SK-N-MC (cell line): ENCODE measurements around the gene KRT37.
"Not testable (repeated sequence)": the region's sequence is repeated elsewhere in the genome, so short reads cannot be mapped to it uniquely, and the experiment has no call there.

Source experiments
- DNase-seq: peaks from one replicate; pipeline ENCODE4 v3.0.0-alpha.2; 2011; ENCODE audit warnings: low read depth, low spot score
- H3K27ac ChIP-seq: fragments of 200-600 bp; sonication (generic); 2 replicates; pipeline ENCODE4 v1.5.1; 2016; ENCODE audit warnings: mixed run types
- H3K36me3 ChIP-seq: fragments of 200-600 bp; sonication (generic); 2 replicates; pipeline ENCODE4 v1.6.1; 2017; ENCODE audit warnings: antibody characterized with exemption, low read length, mixed read lengths; ENCODE audit not compliant: insufficient read depth
- H3K4me3 ChIP-seq: fragments of 200-600 bp; sonication (generic); 2 replicates; pipeline ENCODE4 v1.5.1; 2016
- H3K9ac ChIP-seq: fragments of 200-600 bp; sonication (generic); 2 replicates; pipeline ENCODE4 v1.8.0; 2017; ENCODE audit warnings: mixed run types, mixed read lengths; ENCODE audit not compliant: insufficient read length
- H3K9me3 ChIP-seq: fragments of 200-600 bp; sonication (generic); 2 replicates; pipeline ENCODE4 v1.6.1; 2017; ENCODE audit warnings: low read depth, mild to moderate bottlenecking, antibody characterized with exemption, low read length, moderate library complexity, mixed read lengths
- EZH2 ChIP-seq: fragments of 200-600 bp; sonication (generic); IDR thresholded peaks from one replicate; pipeline ENCODE4 v1.6.1; 2017; ENCODE audit warnings: antibody characterized with exemption
- FOXP2 ChIP-seq: optimal IDR thresholded peaks from 2 replicates; pipeline ENCODE3; 2011; ENCODE audit warnings: mild to moderate bottlenecking, moderate library complexity; ENCODE audit not compliant: insufficient read depth; ENCODE audit errors: extremely low read length, control extremely low read depth
- POLR2AphosphoS5 ChIP-seq: IDR thresholded peaks from 2 replicates; pipeline ENCODE4 v1.6.1; 2012; ENCODE audit warnings: mild to moderate bottlenecking, low read depth, low read length, borderline replicate concordance

The KRT37 gene

DNA sequence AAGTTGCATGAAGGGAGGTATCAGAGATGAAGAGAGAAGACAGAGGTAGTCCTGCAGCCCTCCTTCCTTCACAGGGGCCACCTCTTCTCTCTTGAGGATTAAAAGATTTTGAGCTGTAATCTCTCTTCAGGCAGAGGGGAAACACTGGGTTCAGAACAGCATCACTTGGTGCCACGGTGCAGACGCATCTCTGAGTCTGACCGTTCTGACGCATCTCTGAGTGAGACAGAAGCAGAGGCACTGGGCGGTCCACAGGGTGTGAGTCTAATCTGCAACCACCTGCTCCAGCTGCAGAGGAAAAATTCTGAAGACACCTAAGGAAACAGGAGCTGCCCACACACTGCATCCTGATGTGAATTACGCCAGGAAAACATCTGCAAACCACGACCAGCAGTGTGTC is 5.3 kb upstream of the KRT37 start:
- Histone ChIP-seq H3K27ac (no peak overlapping the region), H3K36me3 (no peaks in the 10 kb centered on the region), H3K4me3 (no peak overlapping the region), H3K9me3 (no peaks in the 10 kb centered on the region), H3K9ac (no peak overlapping the region)
- no peak for TF ChIP-seq POLR2AphosphoS5
- TF ChIP-seq FOXP2: no peak
- TF ChIP-seq EZH2: no peak
- no peak for DNase-seq

DNA sequence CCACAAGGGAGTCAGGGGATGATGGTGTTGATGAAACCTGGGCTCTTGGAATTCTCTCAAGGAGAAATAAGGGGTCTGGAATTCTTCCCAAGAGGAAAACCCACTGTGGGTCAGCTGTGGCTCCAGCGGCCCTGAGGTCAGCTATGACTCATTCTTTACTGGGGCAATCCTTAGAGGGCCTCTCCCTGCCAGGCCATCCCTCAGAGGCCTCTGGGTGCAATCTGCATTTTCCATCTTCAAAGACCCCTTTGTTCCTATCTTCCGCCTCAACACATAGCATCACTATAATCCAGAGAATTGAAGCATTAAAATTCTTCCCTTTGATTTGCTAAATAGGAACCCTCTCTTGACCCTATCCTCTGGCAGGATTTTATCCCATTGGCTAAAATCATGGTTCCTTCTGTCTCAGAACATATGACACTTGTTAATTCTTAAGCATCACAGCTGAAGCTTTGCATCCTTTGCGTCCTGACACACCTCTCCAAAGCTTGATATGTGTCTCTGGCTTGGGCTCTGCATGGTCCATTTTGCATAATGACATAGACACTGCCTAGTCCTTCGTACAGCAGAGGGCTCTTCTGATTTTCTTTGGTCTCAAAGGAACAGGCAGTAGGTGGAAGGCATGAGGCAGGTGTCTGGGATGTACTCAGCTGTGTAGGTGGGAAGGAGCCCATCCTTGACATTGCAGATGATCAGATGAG is 4.4 kb upstream of the KRT37 start:
- Histone ChIP-seq H3K9ac (no peak overlapping the region), H3K36me3 (no peaks in the 10 kb centered on the region), H3K9me3 (no peaks in the 10 kb centered on the region), H3K4me3 (no peak overlapping the region), H3K27ac (no peak overlapping the region)
- DNase-seq: no peak
- no peak for TF ChIP-seq FOXP2

DNA sequence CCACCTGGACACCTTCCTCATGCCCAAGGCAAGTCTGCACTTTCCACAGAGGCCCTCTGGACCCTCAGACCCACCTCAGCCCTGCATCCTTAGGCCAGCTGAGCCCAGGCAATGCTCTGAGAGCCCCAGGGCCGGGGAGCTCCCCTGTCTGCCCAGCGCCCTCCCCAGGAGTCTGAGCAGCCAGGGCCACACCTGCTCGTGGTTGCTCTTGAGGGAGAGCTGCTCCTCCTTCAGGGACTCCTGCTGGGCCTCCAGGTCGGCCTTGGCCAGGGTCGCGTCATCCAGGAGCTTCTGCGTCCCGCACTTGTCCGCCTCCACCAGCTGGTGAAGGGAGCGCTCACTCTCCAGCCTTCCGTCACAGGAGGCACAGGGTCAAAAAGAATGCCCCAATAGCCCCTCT is 1.8 kb downstream of the KRT37 start:
- H3K36me3 ChIP-seq, H3K9me3 ChIP-seq, DNase-seq, H3K9ac ChIP-seq, H3K4me3 ChIP-seq, H3K27ac ChIP-seq: not testable (repeated sequence)

DNA sequence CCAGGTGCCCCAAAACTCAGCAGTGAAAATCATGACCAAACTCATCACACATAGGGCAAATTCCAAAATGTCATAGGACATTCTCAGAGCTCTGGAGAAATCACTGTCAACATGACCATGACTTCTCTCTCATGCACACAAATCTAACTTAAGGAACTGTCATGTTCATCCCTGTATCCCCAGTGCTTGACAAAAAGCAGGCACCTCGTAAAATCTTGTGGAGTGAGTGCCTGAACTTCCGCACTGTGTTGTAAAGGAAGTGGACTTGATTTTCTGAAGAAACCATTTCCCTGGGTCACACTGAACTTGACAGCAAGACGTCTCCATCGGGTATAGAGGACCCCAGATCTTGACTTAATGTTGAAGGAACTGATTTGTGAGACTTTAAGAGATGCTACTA is 2.8 kb downstream of the KRT37 start:
- H3K9me3 ChIP-seq: no peaks in the 10 kb centered on the region
- TF ChIP-seq EZH2 (no peak), FOXP2 (no peak), POLR2AphosphoS5 (no peak)
- no peak overlapping the region for H3K27ac ChIP-seq
- no peak overlapping the region for H3K4me3 ChIP-seq
- no peak for DNase-seq
- no peak overlapping the region for H3K9ac ChIP-seq
- H3K36me3 ChIP-seq: no peaks in the 10 kb centered on the region

DNA sequence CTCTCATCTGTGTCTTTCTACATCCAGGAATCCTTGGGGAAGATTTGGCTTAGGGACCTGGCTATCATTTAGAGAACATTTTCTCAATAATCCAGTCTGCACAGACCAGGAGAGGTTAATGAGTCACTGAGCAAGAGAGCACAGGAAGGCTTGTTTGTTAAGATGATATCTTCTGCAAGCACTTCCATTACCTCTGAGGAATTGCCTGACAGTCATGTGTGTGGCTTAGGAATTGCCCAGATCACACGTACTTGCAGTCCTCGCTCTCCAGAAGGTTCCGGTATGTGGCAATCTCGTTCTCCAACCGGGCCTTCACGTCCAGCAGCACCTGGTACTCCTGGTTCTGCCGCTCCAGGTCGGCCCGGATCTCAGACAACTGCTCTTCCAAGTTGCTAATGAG is 3.3 kb downstream of the KRT37 start:
- no peaks in the 10 kb centered on the region for H3K36me3 ChIP-seq
- no peak overlapping the region for H3K4me3 ChIP-seq
- no peak for DNase-seq
- no peak overlapping the region for H3K27ac ChIP-seq
- no peaks in the 10 kb centered on the region for H3K9me3 ChIP-seq
- H3K9ac ChIP-seq: no peak overlapping the region
- TF ChIP-seq FOXP2: no peak
- no peak for TF ChIP-seq POLR2AphosphoS5
- TF ChIP-seq EZH2: no peak

DNA sequence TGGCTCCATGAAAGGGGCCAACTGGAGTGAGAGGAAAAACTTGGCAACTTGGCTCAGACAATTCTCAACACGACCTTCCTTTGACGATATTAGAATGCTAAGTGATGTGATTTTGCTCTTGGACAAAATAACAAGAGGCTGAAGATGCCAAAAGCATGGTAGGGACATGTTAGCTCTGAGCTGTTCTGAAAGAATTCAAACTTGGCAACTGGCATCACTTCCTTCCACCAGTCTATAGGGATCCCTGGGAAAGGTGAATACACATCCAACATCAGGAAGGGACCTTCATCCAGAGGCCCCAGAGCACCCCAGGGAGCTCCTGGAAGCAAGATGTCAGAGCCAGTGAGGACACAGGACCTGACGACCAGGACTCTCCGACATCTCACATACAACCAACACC is 4.3 kb downstream of the KRT37 start:
- Histone ChIP-seq H3K36me3 (no peaks in the 10 kb centered on the region), H3K27ac (no peak overlapping the region), H3K9ac (no peak overlapping the region), H3K9me3 (no peaks in the 10 kb centered on the region), H3K4me3 (no peak overlapping the region)
- no peak for DNase-seq
- no peak for TF ChIP-seq FOXP2
- TF ChIP-seq EZH2: no peak
- no peak for TF ChIP-seq POLR2AphosphoS5

DNA sequence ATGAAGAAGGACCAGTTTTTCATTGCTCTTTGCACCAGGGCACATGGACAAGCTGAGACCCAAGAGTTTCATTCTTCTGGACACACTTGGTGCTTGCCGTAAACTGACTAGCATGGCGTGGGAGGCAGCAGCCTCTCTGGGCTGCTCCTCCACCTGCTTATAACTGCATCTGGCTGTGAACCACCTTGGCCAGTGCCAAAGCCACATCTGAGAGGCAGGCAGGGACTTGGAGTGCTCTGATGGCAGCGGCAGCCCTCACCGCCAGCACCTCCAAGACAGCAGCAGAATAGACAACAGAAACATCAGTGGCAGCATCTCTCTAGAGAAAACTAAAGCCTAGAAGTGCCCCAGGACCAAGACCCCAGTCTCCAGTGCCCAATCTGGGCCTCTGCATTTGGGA is 4.7 kb downstream of the KRT37 start:
- H3K9me3 ChIP-seq: no peaks in the 10 kb centered on the region
- no peak for DNase-seq
- H3K4me3 ChIP-seq: no peak overlapping the region
- H3K36me3 ChIP-seq: no peaks in the 10 kb centered on the region
- no peak overlapping the region for H3K9ac ChIP-seq
- TF ChIP-seq EZH2: no peak
- TF ChIP-seq POLR2AphosphoS5: no peak
- TF ChIP-seq FOXP2: no peak
- no peak overlapping the region for H3K27ac ChIP-seq

DNA sequence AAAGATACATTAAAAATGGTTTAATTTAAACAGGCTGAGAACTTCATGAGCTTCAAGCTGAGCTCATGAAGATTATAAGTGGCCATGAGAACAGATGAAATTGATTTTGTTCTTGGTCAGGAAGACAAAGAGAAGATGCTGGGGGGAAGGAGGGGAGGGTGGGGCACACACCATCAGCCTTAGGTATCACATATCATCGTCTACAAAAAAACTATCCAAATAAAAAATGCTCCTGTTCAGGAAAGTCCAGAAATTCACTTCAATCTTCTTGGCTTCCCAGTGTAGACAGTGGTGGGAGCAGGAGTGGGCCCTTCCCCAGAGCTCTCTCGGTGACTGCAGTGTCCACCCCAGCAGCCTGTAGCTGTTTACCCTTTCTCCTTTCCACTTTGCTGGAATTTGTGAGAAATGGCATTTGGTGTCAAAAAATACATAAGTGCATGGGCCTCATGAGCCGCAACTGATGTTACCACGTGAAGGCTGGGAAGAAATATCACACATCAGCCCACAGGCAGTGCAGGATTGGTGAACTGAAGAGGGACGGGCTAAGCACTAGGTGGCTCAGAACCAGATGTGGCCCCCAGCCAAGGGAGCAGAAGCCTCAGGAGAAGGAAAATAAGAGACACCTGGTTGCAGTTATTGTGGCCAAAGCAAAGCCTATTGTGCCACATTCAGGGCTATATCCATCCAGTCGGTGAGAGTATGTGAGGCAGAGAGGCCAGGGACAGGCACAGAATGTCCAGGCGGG is 6.1 kb downstream of the KRT37 start:
- no peaks in the 10 kb centered on the region for H3K9me3 ChIP-seq
- DNase-seq: no peak
- H3K4me3 ChIP-seq: no peak overlapping the region
- H3K9ac ChIP-seq: no peak overlapping the region
- no peak overlapping the region for H3K27ac ChIP-seq
- no peaks in the 10 kb centered on the region for H3K36me3 ChIP-seq
- no peak for TF ChIP-seq EZH2
- TF ChIP-seq FOXP2: no peak
- no peak for TF ChIP-seq POLR2AphosphoS5

DNA sequence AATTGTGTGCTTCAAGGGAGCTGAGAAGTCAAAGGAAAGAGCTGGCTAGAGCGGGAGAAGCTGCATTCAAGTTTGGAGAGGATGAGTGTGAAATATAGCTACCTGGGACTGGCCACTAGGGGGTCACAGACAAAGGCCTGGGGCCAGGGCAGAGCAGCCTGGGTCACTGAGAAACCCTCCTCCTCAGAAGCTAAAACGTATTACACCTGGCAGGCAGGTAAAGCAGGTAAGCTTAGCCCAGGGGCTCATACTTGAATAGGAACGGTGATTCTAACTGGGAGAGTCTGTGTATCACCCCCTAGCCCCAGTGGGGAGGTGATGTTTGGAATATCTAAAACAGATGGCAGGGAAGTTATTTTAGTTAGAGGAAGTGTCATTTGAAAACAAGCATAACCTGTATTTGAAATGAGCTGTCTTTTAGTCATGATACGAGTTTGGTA is 6.8 kb downstream of the KRT37 start:
- TF ChIP-seq POLR2AphosphoS5: no peak
- TF ChIP-seq EZH2: no peak
- no peak for TF ChIP-seq FOXP2
- no peak for DNase-seq
- Histone ChIP-seq H3K9me3 (no peaks in the 10 kb centered on the region), H3K4me3 (no peak overlapping the region), H3K36me3 (no peaks in the 10 kb centered on the region), H3K27ac (no peak overlapping the region), H3K9ac (no peak overlapping the region)
